K562 (cell line): Measurements from ENCODE around the gene ASCC2. TPM values are rescaled to one million over a fixed set of nuclear protein-coding genes. Genes with fewer than 3 reads are reported as not detected.

Experiments used
- ATAC-seq: fragments of 200-7000 bp; cut with Tn5 transposase; 3 replicates; pipeline ENCODE4 v1.9.1; 2020; ENCODE audit warnings: moderate library complexity
- BruUV-seq: library from RNA; stranded (reverse); fragments of 400-500 nt; replicated peaks from 2 replicates; lab custom pipeline; 2021; lab: Mats Ljungman, UMichigan
- CTCF ChIA-PET: fragments of 300-600 bp; formaldehyde crosslinking; extraction: SDS; loops from one replicate; lab custom pipeline; 2021; ENCODE audit warnings: low intra/inter-chr PET ratio; lab: Yijun Ruan, JAX
- POLR2A ChIA-PET: fragments of 300-600, 350-650 bp; sonication (Branson Sonifier 250); formaldehyde crosslinking; extraction: SDS; loops from one replicate; lab custom pipeline; 2021; ENCODE audit warnings: antibody characterized with exemption, inconsistent platforms; lab: Yijun Ruan, JAX
- DNase-seq, 4 experiments: peaks; one replicate each; pipeline versions ENCODE4 v3.0.0 to v3.0.0-alpha.2; 2011 to 2018; ENCODE audit warnings: low spot score in 3 of 4, mixed read lengths in 3 of 4; ENCODE audit errors: extremely low read depth in 1 of 4
- FAIRE-seq: peaks from 2 replicates; lab custom pipeline; 2011; peaks lifted over from hg19 to GRCh38; lab: Jason Lieb, UNC
- H2AFZ ChIP-seq: 2 replicates; pipeline ENCODE4 v1.6.0; 2011; ENCODE audit warnings: low read depth, low read length, control low read depth, inconsistent platforms
- H3K27ac ChIP-seq: fragments of 200-600 bp; 3 replicates; pipeline ENCODE4 v1.8.0; 2011; ENCODE audit warnings: low read depth, mild to moderate bottlenecking, control low read depth, inconsistent platforms, low read length, moderate library complexity, mixed read lengths; ENCODE audit errors: extremely low read depth
- H3K27me3 ChIP-seq, 2 experiments: fragments of 300-600 bp in 1 of 2; 2 replicates in 1 of 2; 3 replicates in 1 of 2; pipeline versions ENCODE4 v1.6.0 to v1.8.0; 2011; ENCODE audit warnings: inconsistent platforms in 2 of 2, low read length in 2 of 2, mild to moderate bottlenecking in 1 of 2, mixed read lengths in 1 of 2, moderate library complexity in 1 of 2; ENCODE audit not compliant: control insufficient read depth in 2 of 2, insufficient read depth in 2 of 2
- H3K36me3 ChIP-seq: fragments of 300-600 bp; 3 replicates; pipeline ENCODE4 v1.8.0; 2011; ENCODE audit warnings: mild to moderate bottlenecking, low read length, inconsistent platforms; ENCODE audit not compliant: control insufficient read depth, insufficient read depth
- H3K4me1 ChIP-seq, 2 experiments: fragments of 200-600 bp in 1 of 2; replicated peaks in 1 of 2; 2 replicates in 1 of 2; 3 replicates in 1 of 2; pipeline versions ENCODE4 v1.5.1 to v1.8.0; 2011; ENCODE audit warnings: inconsistent platforms in 2 of 2, low read length in 2 of 2, mild to moderate bottlenecking in 1 of 2, mixed read lengths in 1 of 2, moderate library complexity in 1 of 2; ENCODE audit not compliant: control insufficient read depth in 2 of 2, insufficient read depth in 2 of 2
- H3K4me2 ChIP-seq: 2 replicates; pipeline ENCODE4 v1.6.1; 2011; ENCODE audit warnings: low read length, control low read depth, inconsistent platforms, mixed read lengths; ENCODE audit not compliant: insufficient read depth
- H3K4me3 ChIP-seq: fragments of 200-600 bp; sonication (generic), shearing (Covaris generic); 2 replicates; pipeline ENCODE4 v1.5.1; 2016; ENCODE audit warnings: control low read depth, inconsistent platforms
- H3K79me2 ChIP-seq: fragments of 200-600 bp; 3 replicates; pipeline ENCODE4 v1.8.0; 2011; ENCODE audit warnings: low read length, inconsistent platforms; ENCODE audit not compliant: control insufficient read depth, insufficient read depth
- H3K9ac ChIP-seq, 2 experiments: 2 replicates each; pipeline versions ENCODE4 v1.6.0 to v1.6.1; 2011; ENCODE audit warnings: low read depth in 2 of 2, low read length in 2 of 2, control low read depth in 1 of 2, inconsistent platforms in 1 of 2, mild to moderate bottlenecking in 1 of 2, mixed read lengths in 1 of 2; ENCODE audit not compliant: insufficient read depth in 1 of 2
- H3K9me1 ChIP-seq: one replicate; pipeline ENCODE4 v1.6.0; 2011; ENCODE audit warnings: inconsistent platforms, mild to moderate bottlenecking, low read length, moderate library complexity; ENCODE audit not compliant: control insufficient read depth, insufficient read depth
- H3K9me3 ChIP-seq: replicated peaks from 2 replicates; pipeline ENCODE4 v1.5.1; 2011; ENCODE audit warnings: low read depth, low read length, inconsistent platforms; ENCODE audit not compliant: control insufficient read depth, insufficient read depth
- H4K20me1 ChIP-seq: replicated peaks from 2 replicates; pipeline ENCODE4 v1.6.1; 2011; ENCODE audit warnings: low read length, inconsistent platforms, mixed read lengths; ENCODE audit not compliant: control insufficient read depth, insufficient read depth
- KDM1A ChIP-seq, 2 experiments: fragments of 450-650 bp; IDR thresholded peaks; 2 replicates each; pipeline ENCODE4 v1.6.1; 2016; ENCODE audit warnings: mild to moderate bottlenecking in 2 of 2
- RBM25 ChIP-seq: fragments of 200-400 bp; formaldehyde crosslinking; IDR thresholded peaks from 2 replicates; pipeline ENCODE4 v1.6.1; 2018; ENCODE audit warnings: low read length, low read depth, moderate library complexity; ENCODE audit not compliant: severe bottlenecking
- TAL1 ChIP-seq: fragments of 450-650 bp; IDR thresholded peaks from 2 replicates; pipeline ENCODE4 v1.6.1; 2016; ENCODE audit warnings: mild to moderate bottlenecking
- ZC3H11A ChIP-seq: IDR thresholded peaks from 2 replicates; pipeline ENCODE4 v1.6.1; 2012; ENCODE audit warnings: low read depth, low read length, improper control_type of control experiment
- WGBS: fragments of 100-300 bp; shearing (Covaris generic); methylation state at CpG from one replicate; pipeline ENCODE4 v1.1.6; 2016; ENCODE audit warnings: low coverage, mixed read lengths; ENCODE audit not compliant: insufficient coverage; ENCODE audit errors: missing lambda C conversion rate; 5-methylcytosine and 5-hydroxymethylcytosine counted together
- in situ Hi-C: fragments of 300-500 bp; cut with MboI; formaldehyde crosslinking; loops from 4 replicates; pipeline ENCODE4 v1.15.0; 2018; ENCODE audit warnings: inconsistent platforms, mixed read lengths
- intact Hi-C: fragments of 100-400 bp; cut with micrococcal nuclease; formaldehyde crosslinking; loops from 2 replicates; pipeline ENCODE4 v1.14.2; 2022
- polyA plus RNA-seq, 8 experiments: library from polyadenylated mRNA; depleted of rRNA in 4 of 8; stranded (reverse) in 5 of 8; unstranded in 3 of 8; fragments of >200 nt; fragmentation: Nextera tagmentation in 2 of 8; fragmentation: Illumina TruSeq in 1 of 8; extraction: Ambion mirVana in 2 of 8; extraction: Trizol in 1 of 8; gene quantifications; 2 replicates each; pipeline versions ENCODE4 v1.2.1 to v1.2.3, GENCODE V29; 2011 to 2014; ENCODE audit warnings: inconsistent platforms in 1 of 8, missing spikeins in 1 of 8
- total RNA-seq, 7 experiments: library from RNA; depleted of rRNA in 6 of 7; stranded (reverse); fragments of >200 nt in 6 of 7; fragmentation: Illumina TruSeq in 2 of 7; extraction: Trizol in 2 of 7; gene quantifications; 2 replicates each; pipeline versions ENCODE4 v1.2.1 to v1.2.3, GENCODE V29; 2011 to 2021; ENCODE audit warnings: low replicate concordance in 1 of 7
- TF ChIP-seq, protein P1 (sequence below): fragments of 250-450 bp; sonication (Bioruptor Pico); IDR thresholded peaks from 2 replicates; pipeline ENCODE4 v1.8.0; 2021; ENCODE audit warnings: moderate library complexity, mild to moderate bottlenecking, inconsistent platforms

ASCC2 gene
- total and polyA plus RNA-seq, 9 of the 15 experiments (the other 6 are each of a cell fraction or from before 2014, with no cell fraction given), result 4.0 to 46.7 (median 26.8) TPM

GRCh38 chr22:29879753-29880152, 41.7 kb upstream of the ASCC2 start (continued):
- TF ChIP-seq RBM25, result peak; percentile 29

DNA sequence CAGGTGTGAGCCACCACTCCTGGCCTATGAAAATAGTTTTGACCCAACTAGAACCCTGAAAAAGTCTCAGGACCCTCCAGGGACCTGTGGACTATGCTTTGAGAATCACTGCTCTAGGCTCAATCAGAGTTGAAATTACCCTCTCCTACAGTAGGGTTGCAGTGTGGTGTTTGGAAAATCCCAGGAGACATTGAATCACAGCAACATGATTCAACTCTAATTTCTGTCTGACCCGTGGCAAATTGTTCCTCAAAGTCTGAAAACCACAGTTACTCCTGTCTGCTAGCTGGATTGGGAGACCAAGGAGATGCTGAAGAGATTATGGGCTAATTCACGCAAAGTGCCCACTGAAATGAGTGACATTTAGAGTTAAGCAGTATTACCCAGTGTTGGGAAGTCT, 39.5 kb upstream of the ASCC2 start:
- Histone ChIP-seq H3K9me1 (no peaks in the 10 kb centered on the region), H3K9ac (no peak overlapping the region), H4K20me1 (no peaks in the 10 kb centered on the region), H3K27me3 (no peaks in the 10 kb centered on the region), H3K4me3 (no peak overlapping the region), H3K79me2 (no peaks in the 10 kb centered on the region), H3K36me3 (no peaks in the 10 kb centered on the region), H3K27ac (no peak overlapping the region), H3K4me2 (no peak overlapping the region), H2AFZ (no peak overlapping the region), H3K9me3 (no peaks in the 10 kb centered on the region), H3K4me1 (peaks cover 0 to 3% of the 10 kb centered on the region in 2 experiments; a peak in 2 of 5 replicates)
- DNase-seq, result no peak
- in situ Hi-C loops (no loop called here), intact Hi-C loops (no loop called here)
- ChIA-PET POLR2A (interaction anchor here (0.6 to 0.7 kb wide), 2 partner anchors 37 to 325 kb away, joined by 3 read pairs; no protein-coding TSS in a partner anchor), CTCF (no interaction called here)
- BruUV-seq, result no TSS peak
- no peak for ATAC-seq
- 0 out of 4 replicates have a peak, but pooled peaks of 1 of the 2 experiments have one; percentile 14 for TF ChIP-seq KDM1A (IDR thresholded peaks at IDR 0.05)
- TF ChIP-seq ZC3H11A, result no peak
- WGBS, result 44% methylated on average over 2 of the region's 2 CpGs
- no peak for FAIRE-seq

- POLR2A ChIA-PET, result interaction anchor here (1.3 kb wide), 1 partner anchor 17 kb away, joined by 5 read pairs; no protein-coding TSS in a partner anchor
- Histone ChIP-seq H3K4me2 (no peak overlapping the region), H3K9me1 (no peaks in the 10 kb centered on the region), H3K4me3 (no peak overlapping the region), H4K20me1 (no peaks in the 10 kb centered on the region), H3K4me1 (peaks cover 0 to 3% of the 10 kb centered on the region in 2 experiments; a peak in 2 of 5 replicates), H3K9ac (no peak overlapping the region), H2AFZ (peak overlapping the region; percentile 45; the same call in 1 of the 2 replicates), H3K27me3 (no peaks in the 10 kb centered on the region), H3K36me3 (no peaks in the 10 kb centered on the region), H3K27ac (no peak overlapping the region), H3K9me3 (no peaks in the 10 kb centered on the region), H3K79me2 (no peaks in the 10 kb centered on the region)
- intact Hi-C loops, result no loop called here
- WGBS, result 0% methylated on average over 2 of the region's 2 CpGs
- TF ChIP-seq, protein P1, sequence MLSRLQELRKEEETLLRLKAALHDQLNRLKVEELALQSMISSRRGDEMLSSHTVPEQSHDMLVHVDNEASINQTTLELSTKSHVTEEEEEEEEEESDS (CRISPR knock-in tag), result 0 out of 2 replicates have a peak, but pooled peaks have one; percentile 36
- TF ChIP-seq TAL1, result no peak
- ATAC-seq (no peak), DNase-seq (no peak), FAIRE-seq (no peak)
- in situ Hi-C loops, result no loop called here
- CTCF ChIA-PET, result no interaction called here
- no TSS peak for BruUV-seq
Measured at GRCh38 chr22:29873943-29874342, 35.9 kb upstream of the ASCC2 start.
